Endothelial cell of umbilical vein (primary cell): Measurements from ENCODE around the gene SCAMP5. TPM values are rescaled to one million over a fixed set of nuclear protein-coding genes. Genes with fewer than 3 reads are reported as not detected.

ENCODE experiments used
- BruUV-seq: library from RNA; stranded (reverse); fragments of 400-500 nt; replicated peaks from 2 replicates; lab custom pipeline; 2021; lab: Mats Ljungman, UMichigan
- CTCF ChIA-PET: fragments of 300-600, 350-600 bp; sonication (Branson Sonifier 250); formaldehyde crosslinking; loops from one replicate; lab custom pipeline; 2021; ENCODE audit warnings: antibody characterized with exemption, inconsistent platforms; lab: Charles Lee
- POLR2A ChIA-PET: fragments of 300-600, 350-600 bp; sonication (Branson Sonifier 250); formaldehyde crosslinking; loops from one replicate; lab custom pipeline; 2021; ENCODE audit warnings: antibody characterized with exemption, inconsistent platforms; lab: Charles Lee
- DNase-seq: peaks from one replicate; pipeline ENCODE4 v3.0.0-alpha.2; 2011; ENCODE audit warnings: low read depth, low spot score
- FAIRE-seq: peaks from 2 replicates; lab custom pipeline; 2011; peaks lifted over from hg19 to GRCh38; lab: Jason Lieb, UNC
- H2AFZ ChIP-seq: 2 replicates; pipeline ENCODE4 v1.6.0; 2012; ENCODE audit warnings: low read depth, low read length, control low read depth, inconsistent platforms
- H3K27ac ChIP-seq: 2 replicates; pipeline ENCODE4 v1.5.1; 2011; ENCODE audit warnings: low read depth, mild to moderate bottlenecking, control low read depth, low read length, moderate library complexity; ENCODE audit not compliant: insufficient read depth
- H3K27me3 ChIP-seq, 2 experiments: 2 replicates each; pipeline versions ENCODE4 v1.6.0 to v1.6.1; 2011; ENCODE audit warnings: low read length in 2 of 2, mixed read lengths in 1 of 2; ENCODE audit not compliant: control insufficient read depth in 2 of 2, insufficient read depth in 2 of 2
- H3K36me3 ChIP-seq, 2 experiments: 2 replicates in 1 of 2; 3 replicates in 1 of 2; pipeline ENCODE4 v1.5.1; 2011; ENCODE audit warnings: low read length in 2 of 2, mild to moderate bottlenecking in 1 of 2, moderate library complexity in 1 of 2; ENCODE audit not compliant: control insufficient read depth in 2 of 2, insufficient read depth in 2 of 2; ENCODE audit errors: extremely low read depth in 1 of 2
- H3K4me1 ChIP-seq: 3 replicates; pipeline ENCODE4 v1.5.1; 2011; ENCODE audit warnings: mild to moderate bottlenecking, low read length; ENCODE audit not compliant: control insufficient read depth, insufficient read depth; ENCODE audit errors: extremely low read depth
- H3K4me2 ChIP-seq: 2 replicates; pipeline ENCODE4 v1.6.1; 2011; ENCODE audit warnings: low read length, control low read depth, mixed read lengths; ENCODE audit not compliant: insufficient read depth
- H3K4me3 ChIP-seq, 3 experiments: fragments of 200-600 bp in 1 of 3; sonication (generic), shearing (Covaris generic) in 1 of 3; replicated peaks in 1 of 3; 2 replicates each; pipeline ENCODE4 v1.5.1; 2011 to 2016; ENCODE audit warnings: control low read depth in 3 of 3, low read length in 3 of 3, mild to moderate bottlenecking in 2 of 3, inconsistent platforms in 1 of 3, low read depth in 1 of 3, moderate library complexity in 1 of 3; ENCODE audit not compliant: insufficient read depth in 1 of 3
- H3K79me2 ChIP-seq: 2 replicates; pipeline ENCODE4 v1.6.0; 2012; ENCODE audit warnings: low read length, inconsistent platforms; ENCODE audit not compliant: control insufficient read depth, insufficient read depth
- H3K9ac ChIP-seq: replicated peaks from 2 replicates; pipeline ENCODE3; 2011; ENCODE audit warnings: low read length, control low read depth; ENCODE audit not compliant: insufficient read depth; ENCODE audit errors: extremely low read depth
- H3K9me1 ChIP-seq: replicated peaks from 3 replicates; pipeline ENCODE4 v1.6.0; 2011; ENCODE audit warnings: mild to moderate bottlenecking, low read length; ENCODE audit not compliant: control insufficient read depth, insufficient read depth; ENCODE audit errors: extremely low read depth
- H3K9me3 ChIP-seq: replicated peaks from 2 replicates; pipeline ENCODE4 v1.5.1; 2012; ENCODE audit warnings: low read length, inconsistent platforms; ENCODE audit not compliant: control insufficient read depth, insufficient read depth
- H4K20me1 ChIP-seq: replicated peaks from 2 replicates; pipeline ENCODE3; 2011; ENCODE audit warnings: mild to moderate bottlenecking, low read length; ENCODE audit not compliant: control insufficient read depth, insufficient read depth; ENCODE audit errors: extremely low read depth
- EZH2 ChIP-seq: IDR thresholded peaks from 2 replicates; pipeline ENCODE4 v1.6.1; 2012; ENCODE audit warnings: borderline replicate concordance, low read depth, mild to moderate bottlenecking, moderate library complexity, low read length, inconsistent platforms; ENCODE audit not compliant: severe bottlenecking
- FOS ChIP-seq: IDR thresholded peaks from 2 replicates; pipeline ENCODE4 v1.6.1; 2011; ENCODE audit warnings: mild to moderate bottlenecking, low read length, moderate library complexity, borderline replicate concordance; ENCODE audit not compliant: insufficient read depth
- GATA2 ChIP-seq: IDR thresholded peaks from 2 replicates; pipeline ENCODE4 v1.7.0; 2011; ENCODE audit warnings: low read depth, mild to moderate bottlenecking, moderate library complexity, mixed read lengths, low read length; ENCODE audit not compliant: insufficient read length, insufficient read depth
- JUN ChIP-seq: IDR thresholded peaks from 2 replicates; pipeline ENCODE4 v1.6.1; 2011; ENCODE audit warnings: borderline replicate concordance, low read depth; ENCODE audit not compliant: insufficient read length, insufficient read depth
- MYC ChIP-seq: IDR thresholded peaks from one replicate; pipeline ENCODE4 v1.6.1; 2011; ENCODE audit warnings: mild to moderate bottlenecking, low read depth, low read length
- POLR2A ChIP-seq: IDR thresholded peaks from 2 replicates; pipeline ENCODE4 v1.6.1; 2012; ENCODE audit warnings: low read depth, mild to moderate bottlenecking, control low read depth, low read length
- POLR2AphosphoS5 ChIP-seq: IDR thresholded peaks from 2 replicates; pipeline ENCODE4 v1.6.1; 2012; ENCODE audit warnings: low read depth, mild to moderate bottlenecking, control low read depth, low read length, moderate library complexity; ENCODE audit not compliant: insufficient read depth
- dilution Hi-C: fragments of 300-500 bp; cut with MboI; formaldehyde crosslinking; loops from one replicate; pipeline ENCODE4 v1.15.0; 2019; ENCODE audit warnings: low sequenced_read_pairs; ENCODE audit not compliant: extremely low pct_ligation_motif_present
- intact Hi-C: fragments of 100-400 bp; cut with micrococcal nuclease; formaldehyde crosslinking; loops from one replicate; pipeline ENCODE4 v1.10.0; 2022
- polyA plus RNA-seq, 4 experiments: library from polyadenylated mRNA; depleted of rRNA in 3 of 4; stranded (reverse) in 3 of 4; unstranded in 1 of 4; fragments of >200 nt; gene quantifications; 2 replicates each; pipeline versions ENCODE4 v1.2.1 to v1.2.3, GENCODE V29; 2011 to 2012; ENCODE audit warnings: missing spikeins in 1 of 4
- total RNA-seq: library from RNA; stranded (reverse); gene quantifications from 2 replicates; pipeline ENCODE4 v1.2.3, GENCODE V29; 2021
- TF ChIP-seq, protein P1 (sequence below), 2 donors: IDR thresholded peaks; 1 replicate in 1 of 2; 2 replicates in 1 of 2; pipeline ENCODE4 v1.5.1; 2011; ENCODE audit warnings: low read length in 2 of 2, mild to moderate bottlenecking in 2 of 2, moderate library complexity in 2 of 2, control low read depth in 1 of 2, inconsistent platforms in 1 of 2, low read depth in 1 of 2; ENCODE audit not compliant: insufficient read depth in 1 of 2; ENCODE audit errors: extremely low read depth in 1 of 2
- TF ChIP-seq, protein P2 (sequence below): IDR thresholded peaks from 2 replicates; pipeline ENCODE4 v1.6.1; 2011; ENCODE audit not compliant: insufficient read depth, insufficient read length

The SCAMP5 gene
- total and polyA plus RNA-seq, 2 donors (not counting 3 experiments of a cell fraction or from before 2014, with no cell fraction given): 1.9 to 6.2 TPM

DNA sequence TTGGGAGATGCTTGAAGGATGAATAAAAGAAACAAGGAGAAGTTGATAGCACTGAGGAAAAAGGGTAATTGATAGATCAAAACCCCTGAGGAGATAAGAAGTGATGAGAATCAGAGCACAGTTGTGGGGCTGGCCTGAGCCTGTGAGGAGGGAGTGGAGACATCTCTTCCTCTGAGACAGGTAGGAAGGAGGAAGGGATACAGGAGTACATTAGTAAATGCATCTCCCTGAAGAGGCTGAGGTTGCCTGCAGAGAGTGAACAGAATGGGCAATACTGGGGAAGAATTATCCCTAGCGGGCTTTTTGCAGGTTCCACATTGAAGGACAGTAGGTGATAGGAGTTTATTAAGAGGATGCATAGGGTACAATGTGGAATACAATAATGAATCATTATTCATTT lies 17.3 kb upstream of the SCAMP5 start:
- ChIA-PET CTCF (interaction anchor here (0.9 to 2.1 kb wide), 6 partner anchors 10 to 76 kb away, joined by 3 to 7 read pairs (median 4); no protein-coding TSS in a partner anchor), POLR2A (no interaction called here)
- TF ChIP-seq POLR2A (no peak), MYC (no peak), POLR2AphosphoS5 (no peak), GATA2 (no peak), FOS (no peak), JUN (no peak), EZH2 (no peak)
- TF ChIP-seq, protein P1, sequence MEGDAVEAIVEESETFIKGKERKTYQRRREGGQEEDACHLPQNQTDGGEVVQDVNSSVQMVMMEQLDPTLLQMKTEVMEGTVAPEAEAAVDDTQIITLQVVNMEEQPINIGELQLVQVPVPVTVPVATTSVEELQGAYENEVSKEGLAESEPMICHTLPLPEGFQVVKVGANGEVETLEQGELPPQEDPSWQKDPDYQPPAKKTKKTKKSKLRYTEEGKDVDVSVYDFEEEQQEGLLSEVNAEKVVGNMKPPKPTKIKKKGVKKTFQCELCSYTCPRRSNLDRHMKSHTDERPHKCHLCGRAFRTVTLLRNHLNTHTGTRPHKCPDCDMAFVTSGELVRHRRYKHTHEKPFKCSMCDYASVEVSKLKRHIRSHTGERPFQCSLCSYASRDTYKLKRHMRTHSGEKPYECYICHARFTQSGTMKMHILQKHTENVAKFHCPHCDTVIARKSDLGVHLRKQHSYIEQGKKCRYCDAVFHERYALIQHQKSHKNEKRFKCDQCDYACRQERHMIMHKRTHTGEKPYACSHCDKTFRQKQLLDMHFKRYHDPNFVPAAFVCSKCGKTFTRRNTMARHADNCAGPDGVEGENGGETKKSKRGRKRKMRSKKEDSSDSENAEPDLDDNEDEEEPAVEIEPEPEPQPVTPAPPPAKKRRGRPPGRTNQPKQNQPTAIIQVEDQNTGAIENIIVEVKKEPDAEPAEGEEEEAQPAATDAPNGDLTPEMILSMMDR (IDR thresholded peaks at IDR 0.05; ENCODE audit: extremely low read depth in 1 of 2, insufficient read depth in 1 of 2, low read depth in 1 of 2, low read length in 2 of 2): no peak
- TF ChIP-seq, protein P2, sequence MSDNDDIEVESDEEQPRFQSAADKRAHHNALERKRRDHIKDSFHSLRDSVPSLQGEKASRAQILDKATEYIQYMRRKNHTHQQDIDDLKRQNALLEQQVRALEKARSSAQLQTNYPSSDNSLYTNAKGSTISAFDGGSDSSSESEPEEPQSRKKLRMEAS: no peak
- Histone ChIP-seq H3K4me3 (no peak overlapping the region), H3K4me2 (no peak overlapping the region), H3K9me1 (no peaks in the 10 kb centered on the region), H3K27ac (no peak overlapping the region), H3K9ac (no peak overlapping the region), H3K79me2 (no peaks in the 10 kb centered on the region), H3K36me3 (no peaks in the 10 kb centered on the region), H3K4me1 (no peaks in the 10 kb centered on the region), H3K27me3 (no peaks in the 10 kb centered on the region), H3K9me3 (no peaks in the 10 kb centered on the region), H2AFZ (no peak overlapping the region), H4K20me1 (no peaks in the 10 kb centered on the region)
- BruUV-seq: no TSS peak
- dilution Hi-C loops (no loop called here), intact Hi-C loops (no loop called here)
- no peak for DNase-seq
- no peak for FAIRE-seq
